HG02973 (cell line): ENCODE measurements around the gene ANXA5.

Source experiments
- ATAC-seq: cut with Tn5 transposase; IDR thresholded peaks from one replicate; pipeline ENCODE4 v1.9.1; 2021; ENCODE audit warnings: moderate library complexity; ENCODE audit not compliant: unreplicated experiment

The ANXA5 gene

GRCh38 chr4:121712001-121712651 is 15.3 kb upstream of the ANXA5 start:
- no peak for ATAC-seq

GRCh38 chr4:121711263-121712000 is 14.7 kb upstream of the ANXA5 start:
- peak; percentile 94 for ATAC-seq

- peak; percentile 33 for ATAC-seq
Measured at GRCh38 chr4:121709766-121710405, 13.1 kb upstream of the ANXA5 start.

GRCh38 chr4:121707344-121707743 is 10.6 kb upstream of the ANXA5 start:
- ATAC-seq = no peak

GRCh38 chr4:121706595-121707021 is 9.8 kb upstream of the ANXA5 start:
- ATAC-seq = no peak

GRCh38 chr4:121705521-121705920 is 8.7 kb upstream of the ANXA5 start:
- ATAC-seq = no peak

GRCh38 chr4:121702136-121702535 is 5.4 kb upstream of the ANXA5 start:
- ATAC-seq = no peak

- no peak for ATAC-seq
Measured at GRCh38 chr4:121701263-121701662, 4.5 kb upstream of the ANXA5 start.

GRCh38 chr4:121698236-121698671 is 1.5 kb upstream of the ANXA5 start:
- ATAC-seq = no peak

- ATAC-seq = peak; percentile 30
Measured at GRCh38 chr4:121697564-121697963, 784 bp upstream of the ANXA5 start.

- peak; percentile 25 for ATAC-seq
Measured at GRCh38 chr4:121696170-121696580, 605 bp downstream of the ANXA5 start.

- ATAC-seq = no peak
Measured at GRCh38 chr4:121693886-121694285, 2.9 kb downstream of the ANXA5 start.

- no peak for ATAC-seq
Measured at GRCh38 chr4:121693450-121693849, 3.3 kb downstream of the ANXA5 start.

- no peak for ATAC-seq
Measured at GRCh38 chr4:121692261-121692660, 4.5 kb downstream of the ANXA5 start.

GRCh38 chr4:121690001-121690400 is 6.8 kb downstream of the ANXA5 start:
- ATAC-seq = peak; percentile 37

GRCh38 chr4:121688701-121689100 is 8.1 kb downstream of the ANXA5 start:
- ATAC-seq = no peak

GRCh38 chr4:121688261-121688660 is 8.5 kb downstream of the ANXA5 start:
- ATAC-seq = no peak

- no peak for ATAC-seq
Measured at GRCh38 chr4:121686255-121686654, 10.5 kb downstream of the ANXA5 start.

- ATAC-seq = no peak
Measured at GRCh38 chr4:121685257-121685656, 11.5 kb downstream of the ANXA5 start.

- ATAC-seq = no peak
Measured at GRCh38 chr4:121684561-121684960, 12.2 kb downstream of the ANXA5 start.

- ATAC-seq = no peak
Measured at GRCh38 chr4:121684016-121684415, 12.8 kb downstream of the ANXA5 start.

GRCh38 chr4:121680571-121680970 is 16.2 kb downstream of the ANXA5 start:
- ATAC-seq = peak; percentile 70
